Neural crest cell (in vitro differentiated cells): ENCODE measurements around the gene TMPRSS11E. TPM values are rescaled to one million over a fixed set of nuclear protein-coding genes. Genes with fewer than 3 reads are reported as not detected.
"Not testable (repeated sequence)": the region's sequence is repeated elsewhere in the genome, so short reads cannot be mapped to it uniquely, and the experiment has no call there.

Experiments
- DNase-seq: peaks from one replicate; pipeline ENCODE4 v3.0.0; 2021; ENCODE audit warnings: low read depth, mixed read lengths, low spot score
- H3K27ac Mint-ChIP-seq: one replicate; pipeline ENCODE4 v1.8.0; 2021; ENCODE audit warnings: mild to moderate bottlenecking, mixed read lengths; ENCODE audit not compliant: unreplicated experiment
- H3K27me3 Mint-ChIP-seq: 2 replicates; pipeline ENCODE4 v1.8.0; 2021; ENCODE audit warnings: low read depth, mild to moderate bottlenecking, mixed read lengths
- H3K36me3 Mint-ChIP-seq: 2 replicates; pipeline ENCODE4 v1.8.0; 2021; ENCODE audit warnings: low read depth, mild to moderate bottlenecking, mixed read lengths
- H3K4me1 Mint-ChIP-seq: 2 replicates; pipeline ENCODE4 v1.8.0; 2021; ENCODE audit warnings: mixed read lengths
- H3K4me3 Mint-ChIP-seq: one replicate; pipeline ENCODE4 v1.8.0; 2021; ENCODE audit warnings: mild to moderate bottlenecking, mixed read lengths
- H3K9me3 Mint-ChIP-seq: 2 replicates; pipeline ENCODE4 v1.8.0; 2021; ENCODE audit warnings: mixed read lengths
- long read RNA-seq: library from polyadenylated mRNA; unstranded; transcript quantifications from one replicate; pipeline ENCODE4 v2.0.0, GENCODE V29; 2020
- total RNA-seq: library from RNA; stranded (reverse); gene quantifications from 2 replicates; pipeline ENCODE4 v1.2.1, GENCODE V29; 2021
- TF ChIP-seq, protein P1 (sequence below): fragments of 200-600 bp; sonication (generic); conservative IDR thresholded peaks from 2 replicates; pipeline ENCODE4 v1.5.0; 2021; ENCODE audit warnings: antibody characterized with exemption, mild to moderate bottlenecking

Gene TMPRSS11E, protein sequence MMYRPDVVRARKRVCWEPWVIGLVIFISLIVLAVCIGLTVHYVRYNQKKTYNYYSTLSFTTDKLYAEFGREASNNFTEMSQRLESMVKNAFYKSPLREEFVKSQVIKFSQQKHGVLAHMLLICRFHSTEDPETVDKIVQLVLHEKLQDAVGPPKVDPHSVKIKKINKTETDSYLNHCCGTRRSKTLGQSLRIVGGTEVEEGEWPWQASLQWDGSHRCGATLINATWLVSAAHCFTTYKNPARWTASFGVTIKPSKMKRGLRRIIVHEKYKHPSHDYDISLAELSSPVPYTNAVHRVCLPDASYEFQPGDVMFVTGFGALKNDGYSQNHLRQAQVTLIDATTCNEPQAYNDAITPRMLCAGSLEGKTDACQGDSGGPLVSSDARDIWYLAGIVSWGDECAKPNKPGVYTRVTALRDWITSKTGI
- total RNA-seq: not detected in 2 replicates
- long read RNA-seq: 0 reads

DNA sequence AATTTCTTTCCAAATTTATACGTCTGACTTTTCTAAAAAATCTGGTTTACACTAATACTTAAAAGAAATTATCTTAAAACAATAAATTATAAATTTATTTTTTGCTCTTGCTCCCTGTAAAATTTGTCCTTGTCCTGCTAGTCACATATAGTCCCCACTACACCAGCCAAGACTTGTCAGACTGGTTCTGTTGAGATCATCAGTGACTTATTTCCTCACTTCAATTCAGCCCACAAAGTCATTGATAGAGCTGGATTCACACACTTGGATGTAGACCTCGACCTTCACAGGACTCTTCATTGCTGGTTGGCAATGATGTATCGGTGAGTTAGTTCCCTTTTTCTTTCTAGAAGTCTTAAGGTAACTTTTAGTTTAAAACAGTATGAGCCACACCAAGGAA is at the start of gene TMPRSS11E:
Gene TMPRSS11E, plus strand, starts transcription at position 263 of the 400 bp plus-strand sequence. Its CDS starts 50 bp downstream, at position 313.
- Mint-ChIP-seq H3K27ac (no peak within 1 kb of the TSS), H3K4me3 (no peak within 1 kb of the TSS), H3K27me3 (no peaks in the 10 kb centered on the region), H3K4me1 (no peaks in the 10 kb centered on the region), H3K9me3 (no peaks in the 10 kb centered on the region), H3K36me3 (no peaks in the 10 kb centered on the region)
- TF ChIP-seq, protein P1, sequence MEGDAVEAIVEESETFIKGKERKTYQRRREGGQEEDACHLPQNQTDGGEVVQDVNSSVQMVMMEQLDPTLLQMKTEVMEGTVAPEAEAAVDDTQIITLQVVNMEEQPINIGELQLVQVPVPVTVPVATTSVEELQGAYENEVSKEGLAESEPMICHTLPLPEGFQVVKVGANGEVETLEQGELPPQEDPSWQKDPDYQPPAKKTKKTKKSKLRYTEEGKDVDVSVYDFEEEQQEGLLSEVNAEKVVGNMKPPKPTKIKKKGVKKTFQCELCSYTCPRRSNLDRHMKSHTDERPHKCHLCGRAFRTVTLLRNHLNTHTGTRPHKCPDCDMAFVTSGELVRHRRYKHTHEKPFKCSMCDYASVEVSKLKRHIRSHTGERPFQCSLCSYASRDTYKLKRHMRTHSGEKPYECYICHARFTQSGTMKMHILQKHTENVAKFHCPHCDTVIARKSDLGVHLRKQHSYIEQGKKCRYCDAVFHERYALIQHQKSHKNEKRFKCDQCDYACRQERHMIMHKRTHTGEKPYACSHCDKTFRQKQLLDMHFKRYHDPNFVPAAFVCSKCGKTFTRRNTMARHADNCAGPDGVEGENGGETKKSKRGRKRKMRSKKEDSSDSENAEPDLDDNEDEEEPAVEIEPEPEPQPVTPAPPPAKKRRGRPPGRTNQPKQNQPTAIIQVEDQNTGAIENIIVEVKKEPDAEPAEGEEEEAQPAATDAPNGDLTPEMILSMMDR: no peak
- DNase-seq: no peak

DNA sequence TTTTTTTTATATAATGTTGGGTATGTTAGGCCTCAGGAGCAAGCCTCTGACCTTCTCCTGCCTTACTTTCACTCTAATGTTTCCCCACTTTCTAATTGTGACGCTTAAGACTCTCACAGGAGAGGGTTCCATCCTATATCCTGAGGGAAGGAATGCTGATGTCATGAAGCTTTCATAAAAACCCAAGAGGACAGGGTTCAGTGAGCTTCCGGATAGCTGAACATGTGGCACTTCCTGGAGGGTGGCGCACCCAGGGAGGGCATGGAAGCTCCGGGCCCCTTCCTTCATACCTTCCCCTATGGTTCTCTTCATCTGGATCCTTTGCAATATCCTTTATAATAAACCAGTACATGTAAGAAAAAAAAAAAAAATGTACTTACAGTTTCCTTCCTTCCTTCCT is 48.0 kb upstream of the TMPRSS11E start:
- DNase-seq: no peak
- no peak overlapping the region for H3K27ac Mint-ChIP-seq
- no peaks in the 10 kb centered on the region for H3K36me3 Mint-ChIP-seq
- no peaks in the 10 kb centered on the region for H3K9me3 Mint-ChIP-seq
- no peak overlapping the region for H3K4me3 Mint-ChIP-seq
- TF ChIP-seq, protein P1: no peak
- peaks cover 2% of the 10 kb centered on the region for H3K4me1 Mint-ChIP-seq
- peaks cover 2% of the 10 kb centered on the region for H3K27me3 Mint-ChIP-seq

DNA sequence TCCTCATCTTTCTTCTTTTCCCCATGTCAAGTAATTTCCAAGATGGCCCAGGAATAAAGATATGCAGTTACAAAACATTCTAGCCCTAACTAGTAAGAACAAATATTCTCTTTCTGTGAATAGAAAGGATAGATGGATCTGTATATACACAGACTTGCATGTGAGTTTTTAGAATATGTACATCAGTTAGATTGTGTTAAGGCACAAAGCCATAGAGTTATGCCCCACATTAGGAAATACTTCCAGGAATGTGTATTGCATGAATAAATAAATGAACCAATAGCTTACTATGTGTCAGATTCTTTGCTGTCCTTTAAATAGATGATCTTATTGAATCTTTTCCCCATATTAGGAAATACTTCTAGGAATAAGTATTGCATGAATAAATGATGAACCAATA is 46.0 kb upstream of the TMPRSS11E start:
- Mint-ChIP-seq H3K9me3 (peaks cover 2% of the 10 kb centered on the region), H3K27ac (no peak overlapping the region), H3K27me3 (peaks cover 5% of the 10 kb centered on the region), H3K4me1 (peaks cover 3% of the 10 kb centered on the region), H3K36me3 (no peaks in the 10 kb centered on the region), H3K4me3 (no peak overlapping the region)
- DNase-seq: no peak
- TF ChIP-seq, protein P1: no peak

DNA sequence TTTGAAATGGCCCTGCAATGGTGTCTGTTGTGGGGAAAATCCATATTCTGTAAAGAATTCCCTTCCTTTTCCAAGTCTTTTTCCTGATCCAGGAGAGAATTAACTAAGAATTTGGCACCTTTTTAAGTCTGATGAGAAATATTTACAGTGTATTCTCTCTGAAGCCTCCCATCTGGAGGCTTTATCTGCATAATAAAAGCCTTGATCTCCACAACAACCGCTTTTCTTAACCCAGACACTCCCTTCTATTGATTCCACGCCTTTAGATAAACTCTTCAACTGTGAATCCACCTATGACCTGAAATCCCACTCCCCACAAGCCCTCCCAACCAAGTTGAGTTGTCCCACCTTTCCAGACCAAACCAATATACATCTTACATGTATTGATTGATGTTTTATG is 43.1 kb upstream of the TMPRSS11E start:
- Mint-ChIP-seq H3K4me1 (peaks cover 3% of the 10 kb centered on the region), H3K36me3 (no peaks in the 10 kb centered on the region), H3K4me3 (no peak overlapping the region)

DNA sequence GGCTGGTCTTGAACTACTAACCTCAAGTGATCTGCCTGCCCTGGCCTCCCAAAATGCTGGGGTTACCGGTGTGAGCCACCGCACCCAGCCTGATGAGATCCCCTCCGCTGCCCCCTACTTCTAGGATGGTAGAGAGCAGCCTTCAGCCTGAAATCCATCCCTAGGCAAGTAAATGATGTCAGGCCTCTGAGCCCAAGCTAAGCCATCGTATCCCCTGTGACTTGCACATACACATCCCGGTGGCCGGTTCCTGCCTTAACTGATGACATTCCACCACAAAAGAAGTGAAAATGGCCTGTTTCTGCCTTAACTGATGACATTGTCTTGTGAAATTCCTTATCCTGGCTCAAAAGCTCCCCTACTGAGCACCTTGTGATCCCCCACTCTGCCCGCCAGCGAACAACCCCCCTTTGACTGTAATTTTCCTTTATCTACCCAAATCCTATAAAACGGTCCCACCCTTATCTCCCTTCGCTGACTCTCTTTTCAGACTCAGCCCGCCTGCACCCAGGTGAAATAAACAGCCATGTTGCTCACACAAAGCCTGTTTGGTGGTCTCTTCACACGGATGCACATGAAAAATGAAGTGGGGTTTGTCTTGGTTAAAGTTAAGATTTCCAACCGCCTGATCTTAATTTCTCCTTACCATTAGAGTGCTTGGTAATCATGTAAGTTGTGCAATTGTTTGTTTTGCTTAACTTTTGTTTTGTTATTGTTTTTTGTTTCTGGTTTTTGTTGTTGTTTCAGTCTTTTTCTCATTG is 41.4 kb upstream of the TMPRSS11E start:
- H3K9me3 Mint-ChIP-seq, H3K27ac Mint-ChIP-seq, H3K4me3 Mint-ChIP-seq, DNase-seq, H3K4me1 Mint-ChIP-seq, H3K36me3 Mint-ChIP-seq: not testable (repeated sequence)
- H3K27me3 Mint-ChIP-seq: peaks cover 13% of the 10 kb centered on the region

More for the DNA sequence above, 43.1 kb upstream of the TMPRSS11E start:
- H3K27ac Mint-ChIP-seq: no peak overlapping the region
- TF ChIP-seq, protein P1: no peak
- H3K9me3 Mint-ChIP-seq: peaks cover 2% of the 10 kb centered on the region
- H3K27me3 Mint-ChIP-seq: peaks cover 13% of the 10 kb centered on the region
- DNase-seq: no peak

DNA sequence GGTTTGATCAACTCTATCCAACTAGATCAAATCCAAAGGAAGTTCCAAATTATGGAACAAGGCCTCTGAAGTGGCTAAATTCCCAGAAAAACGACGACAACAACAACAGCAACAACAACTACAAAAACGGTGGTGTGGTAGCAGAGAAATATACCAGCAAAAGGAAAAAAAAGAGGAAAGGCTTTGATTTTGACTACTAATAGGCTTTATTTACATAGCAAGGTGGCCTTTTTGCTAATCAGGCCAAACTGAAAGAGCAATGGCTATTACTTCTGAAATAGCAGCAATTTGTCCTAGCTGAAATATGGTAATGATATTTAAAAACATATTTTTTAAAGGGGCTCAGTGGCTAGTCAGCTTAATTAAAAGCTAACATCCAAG is 40.8 kb upstream of the TMPRSS11E start:
- Mint-ChIP-seq H3K36me3 (no peaks in the 10 kb centered on the region), H3K27me3 (peaks cover 13% of the 10 kb centered on the region), H3K9me3 (peaks cover 2% of the 10 kb centered on the region), H3K4me3 (no peak overlapping the region), H3K4me1 (peaks cover 3% of the 10 kb centered on the region), H3K27ac (no peak overlapping the region)
- TF ChIP-seq, protein P1: no peak
- no peak for DNase-seq

DNA sequence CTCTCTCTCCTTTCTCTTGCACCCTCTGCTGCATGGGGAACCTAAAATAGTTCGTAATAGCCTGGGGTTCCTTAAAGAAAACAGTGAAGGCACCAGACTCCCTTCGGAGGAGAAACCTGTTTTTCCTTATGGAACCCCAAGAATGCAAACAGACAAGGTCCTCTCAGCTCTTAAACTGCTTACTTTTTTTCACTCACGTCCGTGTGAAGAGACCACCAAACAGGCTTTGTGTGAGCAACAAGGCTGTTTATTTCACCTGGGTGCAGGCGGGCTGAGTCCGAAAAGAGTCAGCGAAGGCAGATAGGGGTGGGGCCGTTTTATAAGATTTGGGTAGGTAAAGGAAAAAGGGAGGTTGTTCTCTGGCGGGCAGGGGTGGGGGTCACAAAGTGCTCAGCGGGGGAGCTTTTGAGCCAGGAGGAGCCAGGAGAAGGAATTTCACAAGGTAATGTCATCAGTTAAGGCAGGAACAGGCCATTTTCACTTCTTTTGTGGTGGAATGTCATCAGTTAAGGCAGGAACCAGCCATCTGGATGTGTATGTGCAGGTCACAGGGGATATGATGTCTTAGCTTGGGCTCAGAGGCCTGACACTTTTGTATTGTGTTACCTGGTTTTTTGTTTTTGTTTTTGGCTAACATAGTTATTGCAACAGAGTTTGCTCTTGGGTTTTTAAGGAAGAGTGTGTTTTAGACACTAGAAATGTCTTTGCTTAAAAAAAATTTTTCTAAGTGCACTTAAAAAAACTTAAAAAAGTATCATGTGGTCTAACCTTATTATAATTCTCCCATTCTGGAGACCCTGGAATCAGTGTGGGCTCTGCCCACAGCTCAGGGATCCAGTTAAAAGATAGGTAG is 40.0 kb upstream of the TMPRSS11E start:
- not testable (repeated sequence) for DNase-seq, H3K9me3 Mint-ChIP-seq, H3K4me1 Mint-ChIP-seq, H3K4me3 Mint-ChIP-seq, H3K36me3 Mint-ChIP-seq
- peaks cover 13% of the 10 kb centered on the region for H3K27me3 Mint-ChIP-seq
- H3K27ac Mint-ChIP-seq: peak overlapping the region; percentile 27
